NCI-H2171 (cell line): ENCODE data around the gene TSGA10IP.
A peak's percentile ranks its signal among the peaks of the same experiment; 100 is the strongest.

ENCODE experiments used
- DNase-seq: peaks from one replicate; lab custom pipeline; 2025; lab: John Stamatoyannopoulos, UW

The TSGA10IP gene

DNA sequence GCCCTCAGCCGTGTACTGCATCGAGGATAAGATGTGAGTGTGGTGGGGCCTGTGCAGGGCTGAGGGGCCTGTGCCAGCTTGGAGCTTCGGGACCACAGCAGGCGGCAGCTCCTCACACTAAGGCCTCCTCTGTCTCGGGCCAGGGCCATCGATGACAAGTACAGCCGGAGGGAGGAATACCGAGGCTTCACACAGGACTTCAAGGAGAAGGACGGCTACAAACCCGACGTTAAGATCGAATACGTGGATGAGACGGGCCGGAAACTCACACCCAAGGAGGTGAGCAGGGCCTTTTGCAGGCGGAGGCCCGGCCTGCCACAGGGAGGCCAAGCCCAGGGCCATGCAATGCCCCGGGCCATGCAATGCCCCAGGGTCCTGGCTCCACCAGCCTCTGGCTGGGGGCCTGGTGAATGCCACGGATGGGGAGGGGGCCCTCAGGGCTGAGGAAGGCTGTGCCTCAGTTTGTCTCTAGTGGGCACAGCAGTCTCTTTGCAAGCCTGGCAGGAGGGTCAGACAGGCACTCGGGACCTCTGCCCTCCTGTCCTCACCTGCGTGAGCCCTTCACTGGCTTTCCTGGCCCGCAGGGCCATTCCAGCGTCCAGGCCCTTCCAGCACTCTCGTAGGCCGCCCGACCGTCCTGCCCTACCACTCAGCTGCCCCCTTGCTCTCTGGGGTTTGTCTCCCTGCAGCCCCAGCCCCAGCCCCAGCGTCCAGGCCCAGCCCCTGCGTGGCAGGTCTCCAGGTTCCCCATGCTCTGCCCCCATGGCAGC lies 32.5 kb downstream of the TSGA10IP start:
- no peak for DNase-seq

DNA sequence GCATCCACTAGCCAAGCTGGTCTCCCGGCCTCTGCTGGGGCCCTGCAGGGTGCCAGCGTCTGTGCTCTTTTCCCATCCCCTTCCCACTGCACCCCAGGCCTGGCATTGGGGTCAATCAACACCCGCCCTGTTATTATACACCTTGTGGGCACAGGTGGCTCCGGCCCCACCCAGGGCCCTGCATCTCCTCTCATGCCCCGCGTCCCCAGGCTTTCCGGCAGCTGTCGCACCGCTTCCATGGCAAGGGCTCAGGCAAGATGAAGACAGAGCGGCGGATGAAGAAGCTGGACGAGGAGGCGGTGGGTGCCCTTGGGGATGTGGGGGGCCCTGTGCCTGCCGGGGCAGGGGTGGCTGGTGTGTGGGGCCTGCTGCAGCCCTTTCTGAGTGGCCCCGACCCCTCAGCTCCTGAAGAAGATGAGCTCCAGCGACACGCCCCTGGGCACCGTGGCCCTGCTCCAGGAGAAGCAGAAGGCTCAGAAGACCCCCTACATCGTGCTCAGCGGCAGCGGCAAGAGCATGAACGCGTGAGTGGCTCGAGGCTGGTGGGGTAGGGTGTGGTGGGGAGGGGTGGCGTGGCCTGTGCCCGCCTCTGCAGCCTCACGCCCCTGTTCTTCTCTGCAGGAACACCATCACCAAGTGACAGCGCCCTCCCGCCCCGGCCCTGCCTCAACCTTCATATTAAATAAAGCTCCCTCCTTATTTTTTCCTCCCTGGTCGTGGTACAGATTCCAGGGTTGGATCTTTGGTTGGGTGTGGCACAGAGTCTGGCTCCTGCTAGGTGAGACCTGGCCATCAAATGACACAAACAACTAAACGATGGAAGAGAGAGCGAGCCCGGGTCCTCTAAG lies 33.3 kb downstream of the TSGA10IP start:
- DNase-seq = no peak

DNA sequence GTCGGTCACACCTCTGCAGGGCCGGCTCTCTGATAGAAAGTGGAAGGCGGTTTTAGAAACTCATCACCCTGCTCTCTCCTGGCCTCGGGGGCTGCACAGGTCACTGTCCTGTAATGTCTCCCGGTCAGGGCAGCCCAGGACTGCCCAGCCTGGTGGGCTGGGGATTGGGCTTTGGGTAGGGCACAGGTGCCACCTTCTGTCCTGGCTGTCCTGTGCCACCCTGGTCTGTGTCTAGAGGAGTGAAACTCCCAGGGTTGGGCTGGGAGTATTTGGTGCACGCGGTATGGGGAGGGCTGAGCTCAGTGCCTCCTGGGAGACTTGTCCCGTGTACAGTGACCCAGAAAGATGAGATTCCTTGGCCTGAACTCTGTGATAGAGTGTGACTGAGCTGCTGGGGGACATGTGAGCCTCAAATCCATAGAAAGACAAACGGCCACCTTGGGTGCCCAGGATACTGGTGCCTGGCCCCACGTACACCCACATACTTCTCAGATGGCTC lies 34.0 kb downstream of the TSGA10IP start:
- no peak for DNase-seq

DNA sequence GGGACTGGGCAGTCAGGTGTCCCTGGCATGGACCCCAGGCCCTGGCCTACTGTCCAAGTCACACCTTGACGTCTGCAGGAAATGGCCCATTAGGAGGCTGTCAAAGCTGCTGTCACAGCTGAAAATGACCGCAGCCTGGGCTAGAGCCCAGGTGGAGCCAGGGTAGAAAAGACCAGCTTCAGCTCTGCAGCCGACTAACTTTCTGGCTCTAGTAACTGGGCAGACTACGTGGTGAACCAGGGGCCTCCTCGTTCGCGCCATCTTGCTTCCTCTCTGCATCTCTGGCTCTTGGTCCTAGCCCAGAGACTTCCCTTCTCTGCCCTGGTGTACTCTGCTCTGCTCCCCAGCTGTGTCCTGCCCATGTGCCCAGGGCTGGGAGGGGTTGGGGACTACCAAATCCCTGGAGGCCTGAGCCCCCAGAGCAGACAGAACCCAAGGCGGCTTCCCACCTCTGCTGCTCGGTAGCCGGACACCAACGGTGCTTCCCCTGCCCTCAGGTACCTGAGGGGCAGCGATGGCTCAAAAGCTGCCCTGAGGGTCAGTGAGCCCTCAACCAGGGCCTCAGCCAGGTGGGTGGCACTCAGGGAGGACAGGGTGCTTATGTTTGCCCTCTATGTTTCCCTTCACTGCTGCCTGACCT lies 35.9 kb downstream of the TSGA10IP start:
- DNase-seq = no peak

DNA sequence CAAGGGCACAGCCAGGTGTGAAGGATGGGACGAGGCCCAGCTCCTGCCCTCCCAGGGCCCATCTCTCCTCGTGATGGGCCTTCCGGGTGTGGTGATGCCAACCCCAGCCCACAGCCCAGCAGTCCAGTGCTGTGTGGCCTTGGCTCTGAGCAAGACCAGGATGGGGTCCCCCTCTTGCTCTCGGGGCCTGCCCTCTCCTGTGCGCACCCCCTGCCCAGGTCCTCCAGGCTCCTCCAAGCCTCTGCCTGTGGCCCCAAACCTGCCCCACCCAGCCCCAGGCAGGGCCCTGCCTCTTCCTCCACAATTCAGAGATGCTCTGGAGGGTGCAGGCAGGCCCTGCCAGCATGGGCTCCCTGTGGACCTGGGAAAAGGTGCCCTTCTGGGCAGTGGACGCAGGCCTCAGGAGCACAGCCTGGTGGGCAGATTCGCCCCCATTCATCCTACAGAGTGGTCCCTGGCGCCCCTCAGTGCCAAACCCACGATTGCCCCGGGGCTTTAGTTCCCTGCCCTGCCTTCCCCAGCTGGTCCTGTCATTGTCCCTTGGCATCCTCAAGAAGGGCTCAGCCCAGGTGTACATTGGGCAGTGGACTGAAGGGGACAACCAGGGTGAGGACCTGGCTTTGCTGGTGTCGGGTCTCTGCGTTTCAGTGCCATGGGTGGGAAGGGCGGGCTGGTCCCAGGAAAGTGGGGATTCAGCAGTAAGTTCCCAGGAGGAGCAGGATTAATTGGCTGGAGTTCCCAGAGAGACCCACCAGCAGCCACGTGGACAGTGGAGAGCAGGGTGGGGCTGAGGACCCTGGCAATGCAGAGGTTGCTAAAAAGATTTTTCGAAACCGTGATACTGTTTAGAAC lies 36.9 kb downstream of the TSGA10IP start:
- no peak for DNase-seq

DNA sequence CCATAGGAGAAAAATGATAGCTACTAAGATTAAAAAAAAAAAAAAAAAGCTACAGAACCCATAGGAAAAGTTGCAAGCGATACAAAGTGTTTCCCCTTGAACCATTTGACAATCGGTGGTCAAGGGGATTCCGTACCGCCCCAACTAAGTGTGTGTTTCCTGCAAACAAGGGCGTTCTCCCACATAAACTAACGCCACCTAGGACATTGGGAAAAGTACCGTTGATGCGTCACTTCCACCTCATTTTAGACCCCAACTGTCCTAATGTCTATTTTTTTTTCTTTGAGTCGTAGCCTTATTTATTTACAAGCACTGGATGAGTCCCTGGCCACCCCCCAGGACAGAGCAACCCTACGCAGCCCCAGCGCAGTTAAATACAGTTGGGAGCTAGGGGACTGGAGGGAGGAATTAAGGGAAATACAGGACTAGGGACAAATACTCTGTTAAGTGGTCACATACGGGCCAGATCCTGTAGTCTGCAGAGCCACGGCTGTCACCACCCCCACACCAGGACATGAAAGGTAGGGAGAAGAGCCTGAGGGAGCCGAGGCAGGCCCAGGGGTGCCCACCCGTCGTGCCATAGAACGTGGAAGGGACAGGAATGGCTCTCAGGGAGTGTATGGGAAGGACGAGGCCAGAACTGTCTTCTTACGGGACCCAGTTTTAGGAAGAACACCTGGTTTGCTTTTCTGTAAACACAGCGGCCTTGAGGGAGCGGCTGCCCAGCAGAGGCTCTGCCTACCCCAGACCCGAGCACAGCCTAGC lies 37.7 kb downstream of the TSGA10IP start:
- DNase-seq = no peak

DNA sequence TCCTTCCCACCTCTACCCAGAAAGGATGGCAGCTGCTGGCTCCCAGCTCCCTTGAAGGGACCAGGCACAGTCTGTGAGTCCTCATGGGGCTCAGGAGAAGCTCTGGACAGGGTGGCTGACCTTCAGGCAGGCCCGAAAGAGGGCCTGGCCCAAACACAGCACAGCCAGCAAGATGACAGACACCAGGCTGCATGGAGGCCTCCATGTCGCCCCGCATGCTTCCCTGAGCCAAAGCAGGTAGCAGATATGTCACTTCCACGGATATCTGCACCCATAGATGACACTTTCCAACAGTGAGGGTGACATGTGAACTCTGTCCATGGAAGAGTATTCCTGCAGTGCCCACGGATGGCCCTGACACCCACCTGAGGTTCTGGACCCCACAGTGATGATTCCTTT lies 38.3 kb downstream of the TSGA10IP start:
- no peak for DNase-seq

DNA sequence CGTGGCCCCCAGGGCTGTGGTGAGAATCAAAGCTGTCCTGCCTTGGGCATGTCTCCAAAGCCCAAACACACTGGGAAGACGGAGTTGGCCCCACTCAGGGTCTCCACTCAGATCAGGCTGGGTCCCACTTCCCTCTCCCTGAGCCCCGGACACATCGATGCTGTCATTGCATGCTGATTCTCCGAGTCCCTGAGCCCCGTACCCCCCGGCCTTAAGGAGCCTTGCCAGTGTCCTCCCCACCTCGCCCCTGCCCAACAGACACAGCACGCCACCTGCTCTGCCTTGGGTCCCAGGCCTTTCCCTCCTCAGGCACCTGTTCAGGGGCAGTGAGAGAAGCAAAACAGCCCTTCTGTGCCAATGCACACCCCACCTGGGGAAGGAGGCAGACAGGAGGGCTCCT lies 42.1 kb downstream of the TSGA10IP start:
- no peak for DNase-seq

DNA sequence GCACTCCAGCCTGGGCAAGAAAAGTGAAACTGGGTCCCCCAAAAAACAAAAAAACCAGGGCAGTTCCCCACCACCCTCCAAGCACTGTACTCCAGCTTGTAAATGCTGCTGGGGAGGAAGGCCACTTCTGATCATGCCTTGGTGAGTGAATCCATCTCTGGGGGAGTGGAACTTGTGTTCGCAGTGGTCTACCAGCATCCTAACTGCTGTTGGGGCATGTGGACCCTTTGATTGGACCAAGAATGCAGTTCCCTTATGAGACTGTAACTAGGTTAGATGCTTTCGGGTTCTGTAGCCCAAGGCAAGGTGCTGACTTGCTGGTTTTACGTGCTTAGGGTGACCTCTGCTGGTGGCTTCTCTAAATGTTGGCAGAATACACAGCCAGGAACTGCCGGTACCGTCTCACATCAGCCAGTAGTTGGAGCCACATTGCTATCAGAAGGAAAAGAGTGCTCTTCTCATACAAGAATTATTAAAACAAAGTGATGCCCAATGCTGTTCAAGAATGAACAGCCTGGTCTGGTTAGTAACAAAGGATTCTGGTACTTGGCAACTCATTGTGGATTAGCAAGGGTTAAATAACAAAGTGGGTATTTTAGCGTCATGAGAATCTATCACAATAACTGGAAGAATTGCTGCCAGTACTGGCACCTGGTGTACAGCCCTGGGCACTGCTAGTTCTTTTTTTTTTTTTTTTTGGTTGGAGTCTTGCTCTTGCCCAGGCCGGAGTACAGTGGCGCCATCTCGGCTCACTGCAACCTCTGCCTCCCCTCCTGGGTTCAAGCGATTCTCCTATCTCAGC lies 43.7 kb downstream of the TSGA10IP start:
- peak; percentile 87 for DNase-seq

DNA sequence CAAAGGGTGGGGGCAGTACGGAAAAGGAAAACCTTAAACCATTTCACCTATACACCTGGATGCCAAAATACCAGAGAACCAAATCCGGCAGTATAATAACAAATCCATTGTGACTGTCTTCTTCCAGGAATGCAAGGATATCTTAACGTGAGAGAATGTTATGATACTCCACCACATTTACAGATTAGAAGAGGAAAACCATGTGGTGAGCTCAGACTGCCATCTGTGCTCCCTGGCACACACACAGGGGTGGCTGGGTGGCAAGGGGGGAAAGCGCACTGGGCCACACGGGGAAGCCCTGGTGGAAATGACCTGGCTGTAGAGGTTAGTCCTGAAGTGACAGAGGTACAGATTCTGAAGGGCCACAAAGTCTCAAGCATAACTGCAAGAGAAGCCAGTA lies 46.8 kb downstream of the TSGA10IP start:
- DNase-seq = no peak

DNA sequence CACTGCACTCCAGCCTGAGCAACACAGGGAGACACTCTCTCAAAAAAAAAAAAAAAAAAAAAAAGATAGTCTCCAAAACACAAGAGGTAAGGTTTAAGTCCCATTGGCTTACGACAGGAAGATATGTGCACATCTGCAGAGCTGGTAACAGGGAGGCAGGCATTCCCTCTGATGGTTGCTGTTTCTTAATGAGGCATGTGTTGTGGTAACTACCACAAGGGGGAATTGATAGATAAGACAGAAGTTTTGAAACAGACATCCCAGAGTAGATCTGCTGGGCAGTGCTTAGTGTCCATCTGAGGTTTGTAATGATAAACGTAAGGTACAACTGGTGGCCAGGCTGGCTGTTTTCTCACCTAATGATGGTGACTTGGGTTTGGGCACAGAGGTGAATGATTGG lies 52.0 kb downstream of the TSGA10IP start:
- DNase-seq = no peak

DNA sequence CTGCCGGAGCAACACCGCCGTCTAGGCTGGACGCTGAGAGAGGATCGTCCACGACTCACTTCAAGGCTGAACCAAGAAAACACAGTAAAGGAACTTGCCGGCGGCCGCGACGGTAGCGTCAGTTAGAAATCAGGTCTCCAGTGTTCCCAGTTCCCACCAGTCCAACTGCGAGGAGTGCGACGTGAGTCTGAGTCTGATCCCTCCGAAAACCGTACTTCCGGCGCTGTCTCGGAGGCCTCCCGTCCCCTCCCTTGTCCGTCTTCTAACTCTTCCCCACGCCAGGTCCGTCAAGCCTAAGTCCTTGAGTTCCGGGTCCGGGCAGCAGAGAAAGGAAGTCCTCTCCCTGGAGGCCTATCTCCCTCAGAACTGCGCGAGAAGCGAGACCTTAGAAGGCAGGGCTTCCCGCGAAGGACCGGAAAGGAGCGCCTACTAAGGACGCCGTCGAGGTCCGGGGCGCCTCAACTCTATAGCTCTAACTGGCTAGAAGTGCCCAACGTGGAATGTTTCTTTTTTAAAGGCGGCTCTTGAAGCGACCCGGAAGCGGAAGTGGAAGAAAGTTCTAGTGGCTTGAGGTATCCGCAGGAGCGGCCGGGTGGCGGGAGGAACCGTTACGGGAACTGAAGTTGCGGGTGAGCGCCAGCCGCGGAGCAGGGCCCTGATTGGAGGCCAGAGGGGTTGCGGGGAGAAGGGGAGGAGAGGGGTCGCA lies 56.8 kb downstream of the TSGA10IP start, which contains the start of the genes BANF1 and EIF1AD:
Gene BANF1, plus strand, starts transcription at position 562 of the 706 bp plus-strand sequence. CDS start 748 bp downstream, outside the sequence.
Gene EIF1AD, minus strand, starts transcription at position 216 of the 706 bp plus-strand sequence. CDS start 1,768 bp downstream, outside the sequence.
- DNase-seq = peak; percentile 99

DNA sequence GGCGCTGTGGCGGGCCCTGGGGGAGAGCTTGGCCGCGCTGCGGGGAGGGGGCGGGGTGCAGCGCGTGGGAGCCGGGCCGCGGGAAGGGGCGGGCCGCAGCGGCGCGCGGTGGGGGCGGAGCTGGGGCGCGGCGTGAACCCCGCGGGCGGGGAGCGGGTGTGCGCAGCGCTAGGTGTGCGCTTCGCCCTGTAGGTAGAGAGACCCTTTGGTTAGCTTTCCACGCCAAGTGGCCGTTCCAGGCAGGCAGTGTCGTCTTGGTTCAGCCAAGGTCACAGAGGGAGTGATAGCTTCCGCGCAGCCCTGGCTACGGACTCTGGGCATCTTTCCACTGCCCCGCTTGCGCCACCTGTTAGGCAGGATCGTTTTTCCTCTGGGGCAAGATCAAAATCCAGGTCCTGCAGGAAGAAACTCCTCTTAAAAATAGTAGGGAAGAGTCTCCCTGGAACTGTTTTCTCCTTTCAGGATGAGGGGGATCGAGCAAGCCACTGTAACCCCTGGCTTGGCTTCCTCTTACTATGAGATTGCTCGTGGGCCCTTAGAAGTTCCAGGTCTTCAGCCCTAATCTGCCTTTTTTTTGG lies 57.5 kb downstream of the TSGA10IP start:
- no peak for DNase-seq

DNA sequence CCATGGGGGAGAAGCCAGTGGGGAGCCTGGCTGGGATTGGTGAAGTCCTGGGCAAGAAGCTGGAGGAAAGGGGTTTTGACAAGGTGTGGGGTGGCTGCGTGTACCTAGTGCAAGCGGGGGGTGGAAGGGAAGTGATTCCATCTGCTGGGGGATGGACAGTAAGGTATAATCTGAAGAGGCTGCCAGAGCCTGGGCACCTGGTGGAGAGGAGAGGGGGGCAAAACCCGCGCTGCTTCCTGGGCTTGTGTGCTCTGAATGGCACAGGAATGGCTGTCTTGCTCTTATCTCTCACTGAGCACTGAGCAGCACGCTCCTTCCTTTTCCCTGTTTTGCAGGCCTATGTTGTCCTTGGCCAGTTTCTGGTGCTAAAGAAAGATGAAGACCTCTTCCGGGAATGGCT lies 58.0 kb downstream of the TSGA10IP start:
- no peak for DNase-seq

DNA sequence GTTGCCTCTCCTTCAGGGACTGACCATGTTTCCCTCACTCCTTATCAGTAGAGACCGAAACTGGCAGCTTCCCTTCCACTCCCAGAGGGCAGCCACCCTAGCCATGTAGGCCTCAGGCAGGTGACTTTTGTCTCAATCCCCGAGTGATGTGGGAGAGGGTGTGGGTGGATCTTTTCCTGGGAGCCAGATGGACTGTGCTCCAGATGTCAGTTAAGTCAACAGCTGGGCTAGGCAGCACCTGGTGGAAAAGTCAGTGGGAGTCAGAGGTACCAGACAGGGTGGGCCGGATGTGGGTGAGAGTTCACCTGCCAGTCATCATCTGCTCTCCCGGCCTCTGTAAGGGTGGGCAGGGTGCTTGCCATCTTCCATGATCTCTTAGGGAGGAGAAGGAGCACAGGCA lies 58.9 kb downstream of the TSGA10IP start:
- no peak for DNase-seq

DNA sequence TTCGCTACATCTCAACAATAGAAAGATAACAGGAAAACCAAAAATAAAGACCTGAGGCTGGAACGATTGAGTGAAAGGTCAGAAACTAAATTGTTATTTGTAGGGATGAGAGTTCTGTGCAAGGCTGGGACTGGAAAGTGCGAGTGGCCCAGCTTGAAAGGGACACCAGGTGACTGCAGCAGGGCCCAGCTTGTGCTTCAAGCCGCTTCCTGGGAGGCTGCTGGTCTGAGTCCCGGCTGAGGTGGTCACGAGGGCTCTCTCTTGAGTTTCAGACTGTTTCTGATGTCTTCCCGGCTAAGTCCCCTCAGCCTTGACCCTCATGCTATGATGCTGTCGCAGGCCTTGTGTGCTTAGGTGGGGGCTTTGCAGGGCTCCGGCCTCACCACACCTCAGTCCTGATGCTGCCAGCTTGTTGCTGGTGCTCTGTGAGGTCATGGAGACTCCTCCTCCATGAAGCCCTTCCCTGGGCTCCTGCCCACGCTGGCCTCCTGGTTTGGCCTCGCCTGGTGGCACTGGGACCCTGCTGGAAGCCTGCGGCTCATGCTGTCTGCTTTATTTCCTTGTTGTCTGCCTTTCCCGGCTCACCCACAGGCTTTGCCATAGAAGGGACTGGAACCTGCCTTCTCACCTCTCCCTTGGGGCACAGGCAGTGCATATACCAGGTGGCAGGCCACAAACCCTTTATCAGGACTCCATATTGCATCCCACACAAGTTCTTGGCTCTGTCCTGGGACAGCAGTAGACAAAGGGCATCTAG lies 61.0 kb downstream of the TSGA10IP start:
- no peak for DNase-seq

DNA sequence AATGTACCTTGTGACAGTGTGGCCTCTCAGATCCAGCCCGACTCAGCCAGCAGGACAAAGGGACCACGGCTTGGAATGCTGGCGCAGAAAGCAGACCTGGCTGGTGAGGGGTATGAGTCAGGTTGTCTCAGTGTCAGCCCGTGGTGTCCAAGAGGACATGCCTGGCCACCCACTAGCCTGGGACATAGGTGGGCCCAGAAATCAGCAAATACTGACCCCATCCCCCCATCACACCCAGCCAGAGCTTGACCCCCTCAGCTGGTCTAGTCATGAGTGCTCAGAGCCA lies 61.6 kb downstream of the TSGA10IP start:
- DNase-seq = no peak

DNA sequence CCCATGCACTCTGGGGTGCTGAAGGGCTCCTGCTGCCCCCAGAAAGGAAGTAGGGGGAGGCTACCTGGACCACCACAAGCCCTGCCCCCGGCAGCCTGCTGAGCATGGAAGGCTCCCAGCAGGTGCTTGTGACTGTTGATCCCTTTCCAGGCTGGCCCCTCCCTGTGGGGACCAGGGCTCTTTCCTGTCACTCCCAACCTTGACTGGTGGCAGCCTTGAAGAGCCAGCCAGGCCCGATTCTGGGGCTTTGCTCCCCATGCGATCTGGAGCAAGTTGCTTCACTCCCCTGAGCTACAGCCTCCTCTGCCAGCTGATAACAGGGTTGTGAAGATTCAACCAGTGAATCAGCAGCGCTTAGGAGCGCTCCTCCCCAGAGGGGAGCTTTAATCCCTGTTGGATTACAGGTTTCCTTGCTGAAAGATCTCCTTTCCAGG lies 61.9 kb downstream of the TSGA10IP start:
- DNase-seq = no peak
